Measurements from ENCODE around the gene MARCHF2.

MARCHF2 gene

DNA sequence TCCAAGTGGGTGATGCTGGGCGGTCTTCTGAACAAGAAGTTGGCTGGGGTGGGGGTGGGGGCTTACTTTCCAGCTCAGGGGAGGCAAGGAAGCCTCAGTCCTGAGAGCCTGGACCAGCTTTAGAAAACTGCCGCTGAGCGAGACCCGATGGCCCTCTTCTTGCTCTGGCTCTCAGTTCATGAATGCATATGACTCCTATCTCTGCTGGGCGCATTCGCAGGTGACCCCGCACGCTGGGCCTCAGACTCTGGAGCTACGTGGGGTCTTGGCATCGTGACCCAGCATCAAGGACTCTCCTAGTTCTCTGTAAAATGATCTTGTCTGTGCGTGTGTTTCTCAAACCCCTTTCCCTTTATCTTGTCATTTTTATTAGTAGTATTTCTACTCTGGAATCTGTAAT, 69.6 kb downstream of the MARCHF2 start:
- no peak for FAIRE-seq

- no peak for FAIRE-seq
Measured at GRCh38 chr19:8483165-8483564, 70.1 kb downstream of the MARCHF2 start.

DNA sequence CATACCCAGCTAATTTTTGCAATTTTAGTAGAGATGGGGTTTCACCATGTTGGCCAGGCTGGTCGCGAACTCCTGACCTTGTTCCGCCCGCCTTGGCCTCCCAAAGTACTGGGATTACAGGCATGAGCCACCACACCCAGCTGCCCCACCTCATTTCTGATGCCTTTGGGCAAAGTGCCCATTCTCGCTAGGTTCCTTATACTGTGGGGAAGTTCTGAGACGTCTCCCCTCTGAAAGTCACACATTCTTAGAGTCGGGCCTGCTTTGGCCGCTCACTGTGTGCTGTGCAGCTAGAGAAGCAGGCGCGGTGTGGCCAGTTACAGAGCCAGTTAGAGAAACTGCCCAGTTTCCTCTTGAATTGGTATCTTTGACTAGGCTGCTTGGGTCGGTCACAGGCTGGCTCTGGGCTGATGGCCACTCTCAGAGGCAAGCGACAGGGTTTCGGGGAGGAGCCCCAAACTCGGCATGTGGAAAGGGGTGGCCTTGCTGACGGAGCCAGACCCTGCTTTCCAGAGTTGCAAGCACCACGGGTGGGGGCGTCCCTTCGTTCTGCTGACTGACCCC, 71.3 kb downstream of the MARCHF2 start:
- no peak for FAIRE-seq

DNA sequence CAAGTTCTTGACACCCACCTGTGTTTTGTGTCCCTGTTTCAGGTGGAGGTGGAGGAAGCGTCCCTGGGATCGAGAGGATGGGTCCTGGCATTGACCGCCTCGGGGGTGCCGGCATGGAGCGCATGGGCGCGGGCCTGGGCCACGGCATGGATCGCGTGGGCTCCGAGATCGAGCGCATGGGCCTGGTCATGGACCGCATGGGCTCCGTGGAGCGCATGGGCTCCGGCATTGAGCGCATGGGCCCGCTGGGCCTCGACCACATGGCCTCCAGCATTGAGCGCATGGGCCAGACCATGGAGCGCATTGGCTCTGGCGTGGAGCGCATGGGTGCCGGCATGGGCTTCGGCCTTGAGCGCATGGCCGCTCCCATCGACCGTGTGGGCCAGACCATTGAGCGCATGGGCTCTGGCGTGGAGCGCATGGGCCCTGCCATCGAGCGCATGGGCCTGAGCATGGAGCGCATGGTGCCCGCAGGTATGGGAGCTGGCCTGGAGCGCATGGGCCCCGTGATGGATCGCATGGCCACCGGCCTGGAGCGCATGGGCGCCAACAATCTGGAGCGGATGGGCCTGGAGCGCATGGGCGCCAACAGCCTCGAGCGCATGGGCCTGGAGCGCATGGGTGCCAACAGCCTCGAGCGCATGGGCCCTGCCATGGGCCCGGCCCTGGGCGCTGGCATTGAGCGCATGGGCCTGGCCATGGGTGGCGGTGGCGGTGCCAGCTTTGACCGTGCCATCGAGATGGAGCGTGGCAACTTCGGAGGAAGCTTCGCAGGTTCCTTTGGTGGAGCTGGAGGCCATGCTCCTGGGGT, 72.7 kb downstream of the MARCHF2 start:
- FAIRE-seq: no peak

- FAIRE-seq: no peak
Measured at GRCh38 chr19:8486661-8487136, 73.6 kb downstream of the MARCHF2 start.

GRCh38 chr19:8487137-8487851, 74.2 kb downstream of the MARCHF2 start:
- FAIRE-seq: no peak

GRCh38 chr19:8488365-8488764, 75.3 kb downstream of the MARCHF2 start:
- no peak for FAIRE-seq
